Measurements from ENCODE around the gene CCR5AS.
"Not testable (repeated sequence)": the region's sequence is repeated elsewhere in the genome, so short reads cannot be mapped to it uniquely, and the experiment has no call there.

Gene CCR5AS

DNA sequence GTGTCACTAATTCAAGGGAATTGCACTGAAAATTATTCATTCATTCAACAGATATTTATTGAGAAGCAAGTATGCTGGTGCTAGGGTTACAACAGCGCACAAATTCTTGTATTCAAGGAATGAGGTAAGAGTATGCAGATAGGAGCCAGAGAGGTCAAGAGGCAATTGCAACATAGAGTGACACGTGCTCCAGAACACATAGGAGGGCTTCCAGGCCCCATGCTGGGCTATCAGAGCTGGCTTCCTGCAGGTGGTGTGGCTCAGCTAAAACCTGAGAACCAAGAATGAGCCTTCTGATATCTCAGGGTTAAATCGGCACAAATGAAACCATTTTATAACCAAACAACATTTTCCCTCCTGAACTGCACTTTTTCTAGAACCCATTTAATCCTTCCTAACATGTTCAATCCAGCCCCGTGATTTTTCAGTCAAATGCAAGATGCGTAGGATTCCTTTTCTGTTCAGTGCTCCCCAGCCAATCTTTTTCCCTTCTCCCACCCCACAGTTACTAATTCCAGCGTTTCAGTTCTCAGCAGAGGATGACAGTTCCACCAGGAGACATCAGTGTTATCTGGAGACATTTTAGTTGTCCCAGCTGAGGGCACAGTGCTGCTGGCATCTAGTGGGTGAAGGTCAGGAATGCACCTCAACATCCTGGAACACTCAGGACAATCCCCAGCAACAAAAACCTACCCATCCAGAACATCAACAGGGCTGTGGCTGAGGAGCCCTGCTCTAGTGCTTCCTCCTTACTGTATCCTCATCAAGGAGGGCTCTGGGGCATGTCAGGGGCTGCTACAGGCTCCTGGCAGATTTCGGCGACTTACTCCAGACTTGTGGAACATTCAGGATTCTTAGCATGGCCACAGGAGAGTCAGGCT lies 13.1 kb downstream of the CCR5AS start:
- Histone ChIP-seq H3K4me3 (no peak overlapping the region), H3K4me1 (peaks cover 0 to 34% (median 0%) of the 10 kb centered on the region in 12 donors), H3K9me3 (no peaks in the 10 kb centered on the region), H3K27ac (no peak overlapping the region), H3K36me3 (no peaks in the 10 kb centered on the region), H3K27me3 (no peaks in the 10 kb centered on the region)
- DNase-seq (no peak), ATAC-seq (peak in 1 of 4 donors; percentile 26)
- intact Hi-C loops (cut with DNase I) = no loop called here
- no peak for TF ChIP-seq POLR2A (IDR thresholded peaks at IDR 0.05)
- TF ChIP-seq CTCF (IDR thresholded peaks at IDR 0.05) = no peak
- WGBS, 4 donors = 70 to 80% (median 75%) methylated on average over 8 of the region's 8 CpGs

DNA sequence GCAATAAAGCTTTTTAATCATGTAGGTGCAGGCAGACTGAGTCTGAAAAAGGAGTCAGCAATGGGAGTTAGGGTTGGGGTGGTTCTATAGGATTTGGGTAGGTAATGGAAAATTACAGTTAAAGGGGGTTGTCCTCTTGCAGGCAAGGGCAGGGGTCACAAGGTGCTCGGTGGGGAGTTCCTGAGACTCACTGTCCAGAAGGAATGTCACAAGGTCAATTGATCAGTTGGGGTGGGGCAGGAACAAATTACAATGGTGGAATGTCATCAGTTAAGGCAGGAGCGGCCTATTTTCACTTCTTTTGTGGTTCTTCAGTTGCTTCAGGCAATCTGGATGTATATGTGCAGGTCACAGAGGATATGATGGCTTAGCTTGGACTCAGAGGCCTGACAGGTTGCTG lies 13.9 kb downstream of the CCR5AS start:
- TF ChIP-seq POLR2A (IDR thresholded peaks at IDR 0.05) (no peak), CTCF (IDR thresholded peaks at IDR 0.05) (no peak)
- DNase-seq = no peak
- ATAC-seq = no peak
- Histone ChIP-seq H3K4me1 (peaks cover 0 to 33% (median 0%) of the 10 kb centered on the region in 12 donors), H3K9me3 (no peaks in the 10 kb centered on the region), H3K36me3 (no peaks in the 10 kb centered on the region), H3K27me3 (no peaks in the 10 kb centered on the region), H3K27ac (no peak overlapping the region), H3K4me3 (no peak overlapping the region)
- intact Hi-C loops (cut with DNase I) = no loop called here
- 77 to 90% (median 86%) methylated on average over 2 of the region's 2 CpGs for WGBS, 4 donors

DNA sequence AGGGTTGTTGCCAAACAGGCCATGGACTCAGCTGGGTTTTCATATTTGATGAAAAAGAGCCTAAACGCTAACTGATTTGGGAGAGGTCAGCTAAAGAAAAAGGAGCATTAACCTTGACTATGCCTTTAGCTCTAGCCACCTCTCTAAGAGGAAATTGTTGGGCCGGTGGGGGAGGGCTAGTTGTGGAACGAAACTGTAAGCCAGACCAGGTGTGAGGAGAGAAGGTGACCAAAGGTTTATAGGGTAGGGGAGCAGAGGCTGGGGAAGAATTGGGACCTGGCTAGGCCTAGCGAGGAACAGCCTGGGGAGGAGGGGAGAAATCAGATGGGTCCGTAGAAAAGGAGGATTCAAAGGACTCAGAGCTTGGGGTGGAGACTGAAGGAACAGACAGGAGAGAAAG lies 15.3 kb downstream of the CCR5AS start:
- H3K27ac ChIP-seq; DNase-seq; H3K36me3 ChIP-seq; H3K27me3 ChIP-seq; intact Hi-C loops (cut with DNase I); H3K4me3 ChIP-seq; H3K9me3 ChIP-seq; ATAC-seq: not testable (repeated sequence)
- WGBS, 4 donors = 94 to 95% (median 94%) methylated on average over 5 of the region's 5 CpGs
- H3K4me1 ChIP-seq = peaks cover 0 to 34% (median 0%) of the 10 kb centered on the region in 12 donors

DNA sequence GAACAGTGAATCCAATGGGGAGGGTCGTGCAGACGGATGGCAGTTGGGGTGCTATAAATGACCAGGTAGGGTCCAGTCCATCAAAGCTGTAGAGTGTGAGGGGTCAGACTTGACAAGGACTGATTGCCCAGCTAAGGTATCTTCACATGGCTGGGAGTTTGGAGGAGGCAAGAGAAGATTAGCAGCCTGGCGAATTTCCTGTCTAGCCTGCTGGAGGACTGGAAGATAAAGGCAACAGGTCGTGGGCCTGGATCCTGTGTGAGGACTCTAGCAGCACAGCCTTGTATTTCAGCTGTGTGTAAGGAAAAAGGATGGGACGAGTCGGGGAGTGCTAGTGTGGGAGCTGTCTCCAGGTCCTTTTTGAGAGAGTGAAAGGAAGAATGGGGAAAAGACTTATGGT lies 17.6 kb downstream of the CCR5AS start:
- Histone ChIP-seq H3K4me1 (peaks cover 0 to 24% (median 0%) of the 10 kb centered on the region in 12 donors), H3K27me3 (no peaks in the 10 kb centered on the region), H3K27ac (no peak overlapping the region), H3K9me3 (no peaks in the 10 kb centered on the region), H3K4me3 (no peak overlapping the region), H3K36me3 (no peaks in the 10 kb centered on the region)
- TF ChIP-seq POLR2A (IDR thresholded peaks at IDR 0.05) (no peak), CTCF (IDR thresholded peaks at IDR 0.05) (no peak)
- WGBS, 4 donors = 68 to 75% (median 71%) methylated on average over 6 of the region's 6 CpGs
- ATAC-seq (no peak), DNase-seq (no peak)
- intact Hi-C loops (cut with DNase I) = no loop called here

DNA sequence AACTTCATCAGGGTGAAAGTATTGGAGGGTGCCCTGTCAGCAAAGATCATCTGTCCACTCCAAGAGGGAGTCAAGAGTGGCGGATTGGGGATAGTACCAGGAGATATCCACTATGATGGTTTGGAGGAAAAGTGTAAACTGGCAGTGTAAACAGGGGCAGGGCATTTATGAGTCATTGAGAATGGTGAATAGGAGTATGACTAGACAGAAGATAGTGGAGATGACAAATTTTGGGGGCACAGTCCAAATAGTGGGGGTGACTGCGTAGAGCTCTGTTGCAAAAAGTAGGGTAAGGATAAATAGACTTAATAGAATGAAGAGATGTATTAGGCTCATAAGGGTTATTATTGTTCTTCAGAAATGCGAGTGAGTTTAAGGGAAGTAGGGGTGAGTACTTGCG lies 18.0 kb downstream of the CCR5AS start:
- ATAC-seq; DNase-seq; intact Hi-C loops (cut with DNase I); H3K27ac ChIP-seq; H3K27me3 ChIP-seq; H3K9me3 ChIP-seq; H3K36me3 ChIP-seq; H3K4me3 ChIP-seq: not testable (repeated sequence)
- 90 to 94% (median 92%) methylated on average over 4 of the region's 4 CpGs for WGBS, 4 donors
- H3K4me1 ChIP-seq = peaks cover 0 to 23% (median 0%) of the 10 kb centered on the region in 12 donors
